Fibroblast of the aortic adventitia (primary cell): ENCODE results near the gene YPEL3. TPM values are rescaled to one million over a fixed set of nuclear protein-coding genes. Genes with fewer than 3 reads are reported as not detected.
"Not testable (repeated sequence)": the region's sequence is repeated elsewhere in the genome, so short reads cannot be mapped to it uniquely, and the experiment has no call there.

ENCODE experiments used
- DNase-seq: peaks from one replicate; pipeline ENCODE4 v3.0.0-alpha.2; 2010; ENCODE audit warnings: low read depth
- H3K4me3 ChIP-seq: 2 replicates; pipeline ENCODE4 v1.5.1; 2011; ENCODE audit warnings: low read depth, mild to moderate bottlenecking, control low read depth, low read length, moderate library complexity
- CTCF ChIP-seq: IDR thresholded peaks from 2 replicates; pipeline ENCODE4 v1.5.1; 2011; ENCODE audit warnings: mild to moderate bottlenecking, low read length, control low read depth, inconsistent platforms; ENCODE audit not compliant: insufficient read depth
- total RNA-seq: library from RNA; depleted of rRNA; stranded (reverse); fragments of >200 nt; gene quantifications from 2 replicates; pipeline ENCODE4 v1.2.3, GENCODE V29; 2012; ENCODE audit warnings: low replicate concordance

YPEL3 gene
- total RNA-seq, 1 donor = 19.8 TPM

DNA sequence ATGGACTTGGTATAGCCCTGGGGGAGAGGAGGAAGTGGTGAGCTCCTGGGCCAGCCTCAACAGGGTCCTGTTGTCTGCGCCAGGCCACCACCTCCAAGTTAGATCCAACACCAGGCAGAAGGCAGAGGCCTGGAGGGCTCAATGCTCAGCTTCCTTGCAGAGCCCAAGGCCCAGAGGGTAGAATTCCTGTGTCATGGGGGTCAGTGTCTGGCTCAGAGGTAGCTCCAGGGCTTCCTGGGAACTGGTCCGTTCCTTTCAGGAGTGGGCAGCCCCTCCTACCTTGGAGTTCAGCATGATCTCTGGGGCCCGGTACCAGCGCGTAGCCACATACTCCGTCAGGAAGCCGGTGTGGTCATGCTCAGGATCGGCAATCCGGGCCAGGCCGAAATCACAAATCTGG, 21.8 kb upstream of the YPEL3 start:
- no peak overlapping the region for H3K4me3 ChIP-seq
- TF ChIP-seq CTCF = no peak
- no peak for DNase-seq

- no peak overlapping the region for H3K4me3 ChIP-seq
- no peak for TF ChIP-seq CTCF
- DNase-seq = no peak
Observed at GRCh38 chr16:30116291-30117207, 20.5 kb upstream of the YPEL3 start.

DNA sequence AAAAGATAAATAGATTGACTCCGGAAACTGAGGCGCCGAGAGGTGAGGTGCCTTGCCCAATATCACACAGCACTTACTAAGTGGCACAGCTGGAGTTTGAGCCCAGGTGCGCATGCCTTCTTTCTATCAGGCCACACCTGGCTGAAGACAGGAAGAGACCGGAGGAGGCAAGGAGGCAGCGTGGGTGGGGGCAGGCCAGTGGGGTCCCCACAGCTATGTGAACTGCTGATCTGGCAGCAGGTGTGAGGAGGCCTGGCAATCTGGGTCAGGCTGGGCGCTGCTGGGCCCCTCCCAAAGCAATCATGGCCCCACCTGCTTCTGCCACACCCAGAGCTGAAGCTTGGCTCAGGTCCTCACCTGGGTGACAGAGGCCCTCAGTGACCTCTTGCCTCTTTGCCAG, 19.2 kb upstream of the YPEL3 start:
- no peak overlapping the region for H3K4me3 ChIP-seq
- DNase-seq = no peak
- no peak for TF ChIP-seq CTCF

GRCh38 chr16:30114833-30115232, 18.8 kb upstream of the YPEL3 start:
- DNase-seq = not testable (repeated sequence)

DNA sequence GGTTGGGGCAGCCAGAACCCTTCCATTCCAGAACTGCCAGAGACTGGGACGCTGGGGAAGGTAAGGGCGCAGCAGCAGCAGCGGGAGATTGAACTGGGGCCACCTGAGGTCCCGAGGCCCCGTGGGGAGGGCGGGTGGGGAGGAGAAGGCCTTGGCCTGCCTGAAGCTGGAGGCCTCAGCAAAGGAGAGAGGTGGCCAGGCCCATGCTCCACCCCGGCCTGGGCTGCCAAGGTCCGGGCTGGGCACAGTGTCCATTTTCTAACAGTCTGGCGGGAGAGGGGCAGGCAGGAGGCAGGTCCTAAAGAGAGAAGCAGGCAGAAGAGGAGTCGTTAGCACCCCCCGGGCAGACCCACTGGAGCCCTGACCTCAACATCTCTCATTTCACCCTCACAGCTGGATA, 18.4 kb upstream of the YPEL3 start:
- no peak for TF ChIP-seq CTCF
- no peak overlapping the region for H3K4me3 ChIP-seq
- DNase-seq = no peak

More at GRCh38 chr16:30114833-30115232, 18.8 kb upstream of the YPEL3 start:
- not testable (repeated sequence) for H3K4me3 ChIP-seq

DNA sequence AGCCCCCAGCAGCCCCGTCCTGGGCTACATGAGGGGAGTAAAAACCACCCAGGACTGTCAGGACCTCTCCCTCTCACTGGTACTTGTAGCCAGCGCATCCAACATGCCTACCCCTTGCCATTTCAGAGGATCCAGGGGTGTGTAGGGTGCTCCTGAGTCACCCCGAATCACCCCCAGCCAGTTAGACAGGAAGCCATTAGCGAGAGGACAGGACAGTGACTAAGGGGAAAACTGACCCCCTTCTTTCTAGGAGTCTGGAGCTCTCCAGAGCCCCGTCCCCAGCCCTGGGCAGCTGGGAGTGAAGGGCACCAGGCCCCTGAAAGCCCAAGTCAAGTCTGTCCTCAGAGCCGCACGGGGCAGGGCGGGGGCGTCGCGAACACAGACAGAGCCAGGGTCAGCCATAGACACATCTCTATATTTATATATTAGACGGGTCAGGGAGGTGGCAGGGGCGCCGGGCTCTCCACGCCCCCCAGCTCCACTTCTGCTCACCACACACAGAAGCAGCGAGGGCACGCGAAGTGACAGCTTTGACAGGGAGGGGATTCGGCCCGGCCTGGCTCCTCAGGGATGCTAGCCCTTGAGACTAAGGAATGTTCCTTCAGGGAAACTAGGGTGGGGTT, 17.8 kb upstream of the YPEL3 start:
- TF ChIP-seq CTCF = no peak
- no peak for DNase-seq
- no peak overlapping the region for H3K4me3 ChIP-seq

DNA sequence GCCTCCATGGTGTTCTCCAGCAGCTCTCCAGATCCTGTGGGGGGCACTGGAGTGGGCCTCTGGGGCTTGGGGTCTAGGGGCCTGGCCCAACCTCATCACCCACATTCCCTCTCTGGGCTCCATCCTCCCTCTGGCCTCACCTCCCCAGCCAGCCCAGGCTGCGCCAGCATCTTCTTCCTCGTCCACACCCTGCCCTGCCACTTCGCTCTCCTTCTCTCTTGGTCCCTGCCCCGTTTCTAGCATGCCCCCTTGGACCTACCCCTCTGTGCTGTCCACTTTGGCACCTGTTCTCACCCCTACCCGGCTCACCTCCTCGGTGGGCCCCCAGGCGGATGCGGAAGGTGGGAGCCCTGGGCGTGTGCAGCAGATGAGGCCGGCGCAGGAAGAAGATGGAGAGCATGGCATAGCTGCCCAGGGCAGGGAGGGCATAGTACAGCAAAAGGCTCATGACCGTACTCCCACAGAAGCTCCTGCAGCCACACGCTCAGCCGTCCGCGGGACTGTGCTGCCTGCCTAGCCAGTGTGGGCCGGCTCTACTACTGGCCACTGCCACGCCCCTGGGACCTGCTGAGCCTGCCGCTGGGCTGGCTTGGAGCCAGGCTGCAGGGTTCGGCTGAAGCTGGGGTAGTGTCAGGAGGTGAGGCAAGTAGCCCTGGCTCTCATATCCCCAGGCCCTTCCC, 17.2 kb upstream of the YPEL3 start, which contains the start of gene GDPD3:
TSS of gene GDPD3 (minus strand) at position 507 of the 680 bp plus-strand sequence. CDS start at position 448, 59 bp downstream.
- H3K4me3 ChIP-seq = no peak within 1 kb of the TSS
- TF ChIP-seq CTCF = no peak
- DNase-seq = peak; percentile 28
